Glomerular visceral epithelial cell (primary cell): ENCODE results near the gene MAPKAPK2.
"Not testable (repeated sequence)": the region's sequence is repeated elsewhere in the genome, so short reads cannot be mapped to it uniquely, and the experiment has no call there.

Experiments used
- DNase-seq: peaks from one replicate; pipeline ENCODE4 v3.0.0-alpha.2; 2016; ENCODE audit errors: extremely low spot score

The MAPKAPK2 gene

DNA sequence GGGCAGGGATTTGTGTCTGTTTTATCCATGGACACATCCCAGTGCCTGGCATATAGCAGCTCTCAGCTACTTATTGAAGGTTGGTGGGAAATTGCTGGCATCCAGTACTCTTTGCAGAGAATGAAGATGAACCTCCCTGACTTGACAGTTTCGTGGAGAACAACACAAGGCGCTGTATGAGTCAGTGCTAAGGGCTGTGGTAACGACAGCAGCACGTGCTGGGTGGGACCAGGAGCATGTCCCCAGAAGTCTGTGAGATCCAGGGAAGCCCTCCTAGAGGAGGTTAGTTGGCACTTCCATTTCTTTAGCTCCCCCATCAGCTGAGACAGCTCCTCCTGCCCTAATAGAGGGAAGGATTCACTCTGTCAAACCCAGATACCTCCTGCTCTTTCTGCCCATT, 60.0 kb downstream of the MAPKAPK2 start:
- no peak for DNase-seq

- DNase-seq = no peak
Observed at GRCh38 chr1:206745301-206745700, 60.6 kb downstream of the MAPKAPK2 start.

DNA sequence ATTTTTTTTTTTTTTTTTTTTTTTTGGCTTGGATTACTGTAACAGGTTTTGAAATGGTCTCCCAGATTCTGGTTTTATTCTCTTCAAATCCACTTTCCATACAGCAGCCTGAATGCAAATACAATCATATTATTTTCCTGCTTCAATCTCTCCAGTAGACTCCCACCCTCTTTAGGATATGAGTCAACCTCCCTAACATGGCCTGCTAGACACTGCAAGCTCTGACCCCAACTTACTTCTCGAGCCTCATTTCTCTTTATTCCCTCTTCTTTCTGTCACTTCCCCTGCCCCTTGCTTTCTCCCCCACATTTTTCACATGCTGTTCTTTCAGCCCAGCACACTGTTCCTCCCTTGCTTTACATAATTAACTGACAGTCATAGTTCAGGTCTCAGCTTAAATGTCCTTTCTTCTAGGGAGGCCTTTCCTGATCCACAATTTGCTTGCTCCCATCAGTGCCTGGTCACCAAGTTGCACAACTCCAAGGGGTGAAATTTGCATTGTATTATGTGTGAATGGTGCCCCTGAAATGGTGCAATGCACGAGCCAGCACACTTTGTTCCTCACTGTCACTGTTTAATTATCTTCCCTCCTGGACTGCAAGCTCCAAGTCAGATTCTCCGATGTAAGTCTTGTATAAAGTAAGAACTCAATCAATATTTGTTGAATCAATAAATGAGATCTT, 63.8 kb downstream of the MAPKAPK2 start:
- DNase-seq = no peak

DNA sequence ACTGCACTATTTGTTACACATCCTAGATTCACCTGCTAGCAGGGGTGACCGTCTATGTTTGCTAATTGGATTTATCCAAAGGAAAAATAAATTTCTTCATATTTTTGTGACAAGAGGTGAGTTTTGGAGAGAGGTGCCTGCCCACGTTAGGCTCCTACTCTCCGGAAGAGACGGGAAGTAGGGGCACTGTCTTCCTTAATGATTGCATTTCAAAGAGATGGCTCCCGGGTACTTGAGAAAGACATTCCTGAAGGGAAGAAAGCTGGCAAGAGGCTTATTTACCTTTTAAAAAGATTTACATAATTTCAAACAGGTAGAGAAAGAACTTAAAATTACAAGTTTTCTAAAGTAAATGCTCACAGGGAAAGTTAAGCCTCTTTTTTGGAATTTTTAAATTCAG, 67.2 kb downstream of the MAPKAPK2 start:
- no peak for DNase-seq

DNA sequence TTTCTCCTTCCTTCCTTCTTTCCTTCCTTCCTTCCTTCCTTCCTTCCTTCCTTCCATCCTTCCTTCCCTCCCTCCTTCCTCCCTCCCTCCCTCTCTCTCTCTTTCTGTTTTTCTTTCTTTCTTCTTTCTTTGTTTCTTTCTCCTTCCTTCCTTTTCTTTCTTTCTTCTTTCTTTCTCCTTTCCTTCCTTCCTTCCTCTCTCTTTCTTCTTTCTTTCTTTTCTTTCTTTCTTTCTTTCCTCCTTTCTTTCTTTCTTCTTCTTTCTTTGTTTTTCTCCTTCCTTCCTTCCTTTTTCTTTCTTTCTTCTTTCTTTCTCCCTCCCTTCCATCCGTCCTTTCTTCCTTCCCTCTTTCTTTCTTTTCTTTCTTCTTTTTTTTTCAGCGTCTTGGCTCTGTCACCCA, 67.8 kb downstream of the MAPKAPK2 start:
- no peak for DNase-seq

DNA sequence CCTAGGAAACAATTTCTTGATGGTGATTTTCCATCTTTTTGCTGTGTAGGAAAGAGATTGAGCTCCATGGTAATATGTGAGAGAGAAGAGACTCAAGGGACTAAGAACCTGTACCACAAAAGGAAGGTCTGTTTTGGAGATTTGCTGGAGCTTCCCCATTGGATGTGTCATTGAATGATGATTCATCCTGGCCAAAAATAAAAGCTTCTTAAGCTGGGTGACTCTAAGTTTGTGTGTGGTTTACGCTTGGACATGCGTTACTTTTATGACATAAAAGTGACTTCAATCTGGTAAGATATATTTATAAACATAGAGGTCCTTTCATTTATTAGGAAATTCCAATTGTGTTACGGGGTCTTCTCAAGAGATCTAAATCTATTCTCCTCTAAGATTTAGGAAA, 68.4 kb downstream of the MAPKAPK2 start:
- DNase-seq = no peak

- DNase-seq = no peak
Observed at GRCh38 chr1:206754011-206754410, 69.3 kb downstream of the MAPKAPK2 start.

DNA sequence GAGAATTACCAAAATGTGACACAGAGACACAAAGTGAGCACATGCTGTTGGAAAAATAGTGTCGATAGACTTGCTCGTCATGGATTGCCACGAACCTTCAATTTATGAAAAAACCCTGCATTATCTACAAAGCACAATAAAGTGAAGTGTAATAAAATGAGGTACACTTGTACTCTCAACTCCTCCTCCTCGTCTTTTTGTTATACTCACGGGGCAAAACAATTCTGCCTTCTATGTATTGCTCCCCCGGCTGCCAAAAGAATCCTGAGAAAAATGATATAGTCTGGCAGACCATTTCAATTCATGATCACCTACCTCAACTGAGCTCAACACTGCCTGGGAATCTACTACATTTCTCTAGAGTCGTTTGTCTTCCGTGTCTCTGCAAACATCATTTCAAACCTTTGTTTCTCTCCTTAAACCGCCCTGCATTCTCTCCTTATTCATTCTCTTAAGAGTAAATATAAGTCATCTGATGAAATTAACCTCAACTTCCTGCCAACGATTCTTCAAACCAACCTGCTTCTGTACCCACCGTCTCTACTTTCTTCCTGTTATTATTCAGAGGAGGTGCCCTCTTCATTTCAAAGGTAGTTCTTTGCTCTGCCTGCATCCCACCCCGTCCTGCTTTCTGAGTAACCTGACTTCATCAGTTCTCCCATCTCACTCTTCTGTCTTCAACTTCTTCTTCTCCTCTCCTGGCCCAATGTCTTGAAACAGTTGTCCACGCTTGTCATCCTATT, 73.0 kb downstream of the MAPKAPK2 start:
- DNase-seq = no peak

- DNase-seq = no peak
Observed at GRCh38 chr1:206760590-206760989, 75.9 kb downstream of the MAPKAPK2 start.

DNA sequence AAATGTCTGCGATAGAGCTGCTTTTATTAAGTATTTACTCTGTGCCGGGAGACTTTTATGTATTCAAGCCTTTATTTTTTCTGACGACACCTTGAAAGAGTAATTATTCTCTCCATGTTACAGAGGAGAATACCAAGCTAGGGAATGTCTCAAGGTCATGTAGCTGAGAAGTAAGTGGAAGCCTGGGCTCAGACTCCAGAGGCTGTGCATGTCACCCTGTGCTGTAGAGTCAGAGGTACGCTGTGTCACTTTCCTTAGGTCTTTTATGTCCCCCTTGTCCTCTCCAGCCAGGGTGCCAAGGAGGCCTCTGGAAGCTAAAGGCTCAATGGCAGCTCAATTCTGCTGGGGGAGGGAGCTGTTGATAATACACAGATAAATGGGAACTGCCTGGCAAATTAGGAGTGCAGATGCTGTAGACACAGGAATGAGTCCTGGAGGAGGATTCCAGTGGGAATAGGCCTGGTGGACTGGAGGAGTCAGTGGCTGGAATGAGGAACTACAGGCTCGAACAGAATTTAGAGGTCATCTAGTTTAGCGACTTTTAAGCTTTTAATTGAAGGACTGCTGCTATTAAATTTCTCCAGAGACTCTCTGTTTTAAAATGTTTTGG, 76.6 kb downstream of the MAPKAPK2 start:
- DNase-seq = no peak

- DNase-seq = not testable (repeated sequence)
Observed at GRCh38 chr1:206762741-206763364, 78.1 kb downstream of the MAPKAPK2 start.

DNA sequence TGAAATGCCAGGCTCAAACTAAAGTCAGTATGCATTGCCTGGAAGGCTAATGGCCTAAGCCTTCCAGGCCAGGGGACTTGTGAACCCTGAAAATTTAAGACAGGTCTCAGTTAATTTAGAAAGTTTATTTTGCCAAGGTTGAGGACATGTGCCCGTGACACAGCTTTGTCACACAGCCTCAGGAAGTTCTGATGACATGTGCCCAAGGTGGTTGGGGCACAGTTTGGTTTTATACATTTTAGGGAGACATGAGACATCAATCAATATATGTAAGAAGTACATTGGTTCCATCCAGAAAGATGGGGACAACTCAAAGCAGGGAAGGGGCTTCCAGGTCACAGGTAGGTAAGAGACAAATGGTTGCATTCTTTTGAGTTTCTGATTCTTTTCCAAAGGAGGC, 81.1 kb downstream of the MAPKAPK2 start:
- not testable (repeated sequence) for DNase-seq

DNA sequence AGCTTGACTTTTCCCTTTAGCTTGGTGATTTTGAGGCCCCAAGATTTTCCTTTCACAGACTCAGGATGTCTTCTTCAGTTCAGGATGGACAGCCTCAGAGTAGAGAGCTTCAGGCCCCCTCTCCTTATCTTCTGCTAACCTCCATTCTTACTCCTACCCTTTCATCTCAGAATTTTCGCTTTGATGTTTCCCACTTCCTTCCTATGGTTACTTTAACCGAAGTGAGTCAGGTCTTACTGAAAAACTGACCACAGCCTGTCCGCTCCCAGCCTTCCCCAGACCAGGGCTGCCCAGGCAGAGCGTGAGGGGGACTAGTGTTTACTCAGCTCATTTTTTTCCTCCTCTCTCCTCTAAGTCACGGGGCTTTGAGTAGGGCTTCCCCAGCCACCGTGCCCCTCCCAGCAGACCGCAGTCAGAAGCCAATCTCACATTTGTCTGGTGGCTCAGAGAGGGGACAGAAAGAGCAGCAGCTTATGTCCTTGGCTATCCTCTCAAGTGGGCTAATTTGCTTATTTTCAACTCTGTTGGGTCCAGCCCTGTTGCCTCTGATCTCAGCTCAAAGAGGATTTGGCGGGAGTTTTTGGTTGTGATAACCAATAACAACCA, 81.6 kb downstream of the MAPKAPK2 start:
- peak; percentile 91 for DNase-seq

DNA sequence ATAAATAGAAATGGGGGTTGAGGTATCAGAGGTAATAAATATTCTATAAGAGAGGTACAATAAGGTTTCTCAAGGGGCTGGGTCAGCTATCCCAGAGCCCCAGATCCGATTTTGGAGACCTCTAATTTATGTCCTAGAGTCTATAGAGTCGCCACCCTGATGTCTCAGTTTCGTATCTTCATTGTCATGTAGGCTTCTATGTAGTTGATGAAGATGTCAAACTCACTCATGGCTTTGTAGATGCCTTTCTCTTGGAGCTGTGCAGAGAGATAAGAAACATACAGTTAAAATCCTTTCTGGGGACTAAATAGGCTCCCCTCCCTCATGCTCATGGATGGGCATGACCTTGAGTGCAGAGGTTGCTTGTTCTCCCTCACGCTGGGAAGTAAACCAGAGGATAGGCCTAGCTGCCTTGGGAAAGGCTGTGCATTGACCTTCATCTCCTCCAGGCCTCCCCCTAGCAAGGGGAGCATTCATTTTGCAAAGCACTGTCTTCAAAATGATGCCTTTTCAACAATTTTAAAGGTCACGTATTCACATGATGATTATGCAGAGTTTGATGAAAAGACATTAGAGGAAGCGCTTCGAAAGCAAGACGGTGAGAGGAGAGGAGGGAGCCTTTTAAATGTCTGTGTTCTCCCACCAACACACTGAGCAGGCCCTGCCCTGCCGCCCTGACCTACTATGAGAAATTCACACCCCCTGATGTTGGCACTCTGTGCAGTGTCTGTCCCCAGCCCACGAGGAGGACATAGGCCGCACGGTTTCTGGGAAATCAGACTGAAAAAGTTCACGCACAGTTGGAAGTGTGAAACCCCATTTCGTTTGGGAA, 84.0 kb downstream of the MAPKAPK2 start:
- no peak for DNase-seq

DNA sequence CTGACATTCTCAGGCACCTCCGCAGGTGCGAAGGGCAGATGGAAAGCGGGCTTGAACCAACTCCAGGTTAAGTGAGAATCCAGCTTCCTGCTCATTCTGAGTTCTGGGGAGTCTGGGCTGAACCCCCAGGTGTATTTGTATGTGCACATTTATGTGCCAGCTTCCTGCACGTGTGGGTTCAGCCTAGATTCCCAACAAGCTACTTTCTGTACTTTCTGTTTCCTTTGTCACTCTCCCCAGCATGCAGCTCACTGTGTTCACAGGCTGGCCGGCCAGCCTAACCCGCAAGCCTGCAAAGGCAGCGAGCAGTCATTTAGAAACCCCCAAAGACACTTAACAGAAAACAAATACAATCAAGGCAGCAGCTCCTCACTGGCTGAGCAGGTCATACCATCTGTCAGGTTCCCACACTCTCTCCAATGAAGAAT, 84.6 kb downstream of the MAPKAPK2 start:
- DNase-seq = no peak

DNA sequence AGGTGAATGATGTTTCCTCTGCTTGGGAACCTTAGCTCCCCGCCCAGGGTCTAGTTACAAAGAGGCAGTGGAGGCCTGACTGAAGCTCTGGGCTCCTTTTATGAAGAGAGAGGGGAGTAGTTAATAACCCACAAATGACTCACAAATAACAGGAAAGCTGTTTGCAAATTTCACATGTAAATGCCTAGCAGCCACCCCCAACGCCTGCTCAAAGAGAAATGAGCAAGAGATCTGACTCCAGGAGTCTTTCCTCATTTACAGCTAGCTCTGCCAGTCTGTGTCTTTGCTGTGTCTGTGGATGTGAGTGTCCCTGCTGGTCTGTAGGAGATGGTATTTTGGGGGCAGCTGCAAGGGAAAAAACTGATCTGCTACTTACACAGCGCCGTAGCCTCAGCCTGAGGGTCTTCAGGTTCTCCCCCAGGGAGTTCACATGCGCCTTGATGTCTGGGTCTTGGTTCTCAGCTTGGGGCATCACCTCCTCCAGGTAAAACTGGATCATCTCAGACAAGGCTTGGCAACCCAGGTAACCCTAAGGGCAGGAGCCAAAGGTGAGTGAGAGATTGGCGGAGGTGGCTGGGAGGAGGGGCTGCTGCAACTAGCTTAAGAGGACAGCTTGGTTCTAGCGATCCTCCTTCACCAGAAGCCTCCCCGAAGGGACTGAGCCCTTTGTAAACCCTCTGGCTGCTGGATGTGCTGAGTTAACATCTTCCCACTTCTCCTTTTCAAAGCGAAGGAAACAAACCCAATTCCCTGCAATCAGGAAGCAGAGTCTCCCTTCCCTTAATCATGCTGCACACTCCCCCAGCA, 86.0 kb downstream of the MAPKAPK2 start, which contains the start of gene IL19:
Gene IL19, plus strand, starts transcription at position 243 of the 807 bp plus-strand sequence. CDS start 65,890 bp downstream, outside the sequence.
- peak; percentile 7 for DNase-seq

GRCh38 chr1:206771338-206771692, 86.6 kb downstream of the MAPKAPK2 start:
- no peak for DNase-seq

DNA sequence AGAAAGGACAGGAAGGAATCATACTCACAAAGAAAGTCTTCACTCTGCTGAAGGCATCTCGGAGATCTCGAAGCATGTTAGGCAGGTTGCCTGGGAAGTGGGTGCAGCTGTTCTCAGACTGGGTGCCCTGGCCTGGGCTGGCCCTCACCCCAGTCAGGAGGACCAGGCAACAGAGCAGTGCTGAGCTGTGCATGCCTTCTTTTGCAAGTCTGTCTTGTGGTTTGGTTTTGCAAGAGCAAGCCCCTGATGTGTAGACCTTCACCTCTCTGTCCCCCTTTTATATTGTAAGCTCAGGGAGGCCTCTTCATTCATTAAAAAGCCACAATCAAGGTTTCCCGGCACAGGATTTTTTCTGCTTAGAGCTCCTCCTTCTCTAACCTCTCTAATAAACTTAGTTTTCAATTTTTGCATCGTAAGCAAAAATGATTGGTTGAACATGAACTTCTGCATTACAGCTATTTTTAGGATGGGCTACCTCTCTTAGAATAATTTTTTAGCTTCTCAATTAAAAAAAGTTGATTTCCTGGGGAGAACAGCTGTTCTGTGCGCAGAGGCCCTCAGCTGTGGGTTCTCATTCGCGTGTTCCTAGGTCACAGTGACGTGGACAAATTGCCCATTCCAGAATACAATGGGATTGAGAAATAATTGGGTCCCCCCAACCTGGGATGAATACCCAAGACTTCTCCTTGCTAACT, 87.7 kb downstream of the MAPKAPK2 start, which contains the start of gene IL10:
Gene IL10, minus strand, starts transcription at position 252 of the 695 bp plus-strand sequence. Its CDS starts 59 bp downstream, at position 193.
- DNase-seq = no peak

GRCh38 chr1:206774093-206774492, 89.4 kb downstream of the MAPKAPK2 start:
- DNase-seq = no peak
